Neural progenitor cell (in vitro differentiated cells): ENCODE results near the gene FSTL4. TPM values are rescaled to one million over a fixed set of nuclear protein-coding genes. Genes with fewer than 3 reads are reported as not detected.

ENCODE experiments used
- DNase-seq: peaks from one replicate; pipeline ENCODE4 v3.0.0-alpha.2; 2016; ENCODE audit warnings: low spot score
- H2AFZ ChIP-seq: fragments of 200-600 bp; sonication (generic); replicated peaks from 2 replicates; pipeline ENCODE4 v1.6.1; 2016; ENCODE audit warnings: antibody characterized with exemption
- H3F3A ChIP-seq: fragments of 200-600 bp; sonication (generic); 2 replicates; pipeline ENCODE4 v1.6.1; 2016; ENCODE audit warnings: antibody characterized with exemption, low read depth
- H3K27ac ChIP-seq: fragments of 200-600 bp; sonication (generic); 2 replicates; pipeline ENCODE4 v1.5.1; 2016; ENCODE audit warnings: mild to moderate bottlenecking
- H3K27me3 ChIP-seq: fragments of 200-600 bp; sonication (generic); 2 replicates; pipeline ENCODE4 v1.6.1; 2016; ENCODE audit warnings: mild to moderate bottlenecking, moderate library complexity
- H3K36me3 ChIP-seq: fragments of 200-600 bp; sonication (generic); 2 replicates; pipeline ENCODE4 v1.5.1; 2016
- H3K4me1 ChIP-seq: fragments of 200-600 bp; sonication (generic); 2 replicates; pipeline ENCODE4 v1.6.1; 2016; ENCODE audit warnings: mixed run types
- H3K4me2 ChIP-seq: fragments of 200-600 bp; sonication (generic); 2 replicates; pipeline ENCODE4 v1.6.1; 2016
- H3K4me3 ChIP-seq: fragments of 200-600 bp; sonication (generic); 2 replicates; pipeline ENCODE4 v1.5.1; 2016
- H3K79me2 ChIP-seq: fragments of 200-600 bp; sonication (generic); 2 replicates; pipeline ENCODE4 v1.6.1; 2016; ENCODE audit warnings: low read depth
- H3K9ac ChIP-seq: fragments of 200-600 bp; sonication (generic); 2 replicates; pipeline ENCODE4 v1.6.1; 2016
- H3K9me3 ChIP-seq: fragments of 200-600 bp; sonication (generic); 2 replicates; pipeline ENCODE4 v1.5.1; 2016; ENCODE audit warnings: low read depth
- H4K20me1 ChIP-seq: fragments of 200-600 bp; sonication (generic); 2 replicates; pipeline ENCODE4 v1.6.1; 2016; ENCODE audit warnings: low read depth
- H3K27ac Mint-ChIP-seq: 3 replicates; pipeline ENCODE4 v1.8.0; 2021; ENCODE audit warnings: mixed read lengths
- H3K27me3 Mint-ChIP-seq: 2 replicates; pipeline ENCODE4 v1.8.0; 2022; ENCODE audit warnings: low read depth, mild to moderate bottlenecking, inconsistent platforms, moderate library complexity, mixed read lengths; ENCODE audit not compliant: insufficient read depth
- H3K36me3 Mint-ChIP-seq: 3 replicates; pipeline ENCODE4 v1.8.0; 2021; ENCODE audit warnings: mixed read lengths
- H3K4me1 Mint-ChIP-seq: 3 replicates; pipeline ENCODE4 v1.8.0; 2021; ENCODE audit warnings: mixed read lengths
- H3K4me3 Mint-ChIP-seq: 3 replicates; pipeline ENCODE4 v1.8.0; 2021; ENCODE audit warnings: mild to moderate bottlenecking, moderate library complexity, mixed read lengths
- H3K9me3 Mint-ChIP-seq: 3 replicates; pipeline ENCODE4 v1.8.0; 2020; ENCODE audit warnings: mixed read lengths
- EZH2 ChIP-seq: fragments of 200-600 bp; sonication (generic); IDR thresholded peaks from 2 replicates; pipeline ENCODE4 v1.6.1; 2017; ENCODE audit warnings: antibody characterized with exemption, mild to moderate bottlenecking, moderate library complexity
- EZH2phosphoT487 ChIP-seq: fragments of 200-600 bp; sonication (generic); IDR thresholded peaks from 2 replicates; pipeline ENCODE4 v1.6.1; 2017; ENCODE audit warnings: antibody characterized with exemption
- total RNA-seq: library from RNA; depleted of rRNA; stranded (reverse); fragments of >200 nt; gene quantifications from 2 replicates; pipeline ENCODE4 v1.2.3, GENCODE V29; 2015; ENCODE audit warnings: low replicate concordance
- TF ChIP-seq, protein P1 (sequence below): fragments of 200-600 bp; sonication (generic); IDR thresholded peaks from 2 replicates; pipeline ENCODE4 v1.5.1; 2017; ENCODE audit warnings: antibody characterized with exemption, mild to moderate bottlenecking

FSTL4 gene
- total RNA-seq, 1 donor from 2014 or later = 0.95 TPM

- H4K20me1 ChIP-seq = no peaks in the 10 kb centered on the region
- TF ChIP-seq, protein P1, sequence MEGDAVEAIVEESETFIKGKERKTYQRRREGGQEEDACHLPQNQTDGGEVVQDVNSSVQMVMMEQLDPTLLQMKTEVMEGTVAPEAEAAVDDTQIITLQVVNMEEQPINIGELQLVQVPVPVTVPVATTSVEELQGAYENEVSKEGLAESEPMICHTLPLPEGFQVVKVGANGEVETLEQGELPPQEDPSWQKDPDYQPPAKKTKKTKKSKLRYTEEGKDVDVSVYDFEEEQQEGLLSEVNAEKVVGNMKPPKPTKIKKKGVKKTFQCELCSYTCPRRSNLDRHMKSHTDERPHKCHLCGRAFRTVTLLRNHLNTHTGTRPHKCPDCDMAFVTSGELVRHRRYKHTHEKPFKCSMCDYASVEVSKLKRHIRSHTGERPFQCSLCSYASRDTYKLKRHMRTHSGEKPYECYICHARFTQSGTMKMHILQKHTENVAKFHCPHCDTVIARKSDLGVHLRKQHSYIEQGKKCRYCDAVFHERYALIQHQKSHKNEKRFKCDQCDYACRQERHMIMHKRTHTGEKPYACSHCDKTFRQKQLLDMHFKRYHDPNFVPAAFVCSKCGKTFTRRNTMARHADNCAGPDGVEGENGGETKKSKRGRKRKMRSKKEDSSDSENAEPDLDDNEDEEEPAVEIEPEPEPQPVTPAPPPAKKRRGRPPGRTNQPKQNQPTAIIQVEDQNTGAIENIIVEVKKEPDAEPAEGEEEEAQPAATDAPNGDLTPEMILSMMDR = no peak
- TF ChIP-seq EZH2phosphoT487 (no peak), EZH2 (no peak)
- Mint-ChIP-seq H3K27me3 (peaks cover 9% of the 10 kb centered on the region), H3K4me3 (no peak overlapping the region), H3K4me1 (peaks cover 31% of the 10 kb centered on the region), H3K27ac (no peak overlapping the region), H3K9me3 (peaks cover 5% of the 10 kb centered on the region), H3K36me3 (no peaks in the 10 kb centered on the region)
- H3K9ac ChIP-seq = no peak overlapping the region
- H3K27me3 ChIP-seq = no peaks in the 10 kb centered on the region
- no peaks in the 10 kb centered on the region for H3K9me3 ChIP-seq
- H3K79me2 ChIP-seq = no peaks in the 10 kb centered on the region
- peaks cover 22% of the 10 kb centered on the region for H3K4me1 ChIP-seq
- no peak overlapping the region for H2AFZ ChIP-seq
- no peaks in the 10 kb centered on the region for H3F3A ChIP-seq
- peak; percentile 28 for DNase-seq
- H3K4me3 ChIP-seq = no peak overlapping the region
- H3K27ac ChIP-seq = no peak overlapping the region
- H3K36me3 ChIP-seq = no peaks in the 10 kb centered on the region
- peak overlapping the region; percentile 33 for H3K4me2 ChIP-seq
Measured at GRCh38 chr5:133273661-133274596, 338.4 kb downstream of the FSTL4 start.

DNA sequence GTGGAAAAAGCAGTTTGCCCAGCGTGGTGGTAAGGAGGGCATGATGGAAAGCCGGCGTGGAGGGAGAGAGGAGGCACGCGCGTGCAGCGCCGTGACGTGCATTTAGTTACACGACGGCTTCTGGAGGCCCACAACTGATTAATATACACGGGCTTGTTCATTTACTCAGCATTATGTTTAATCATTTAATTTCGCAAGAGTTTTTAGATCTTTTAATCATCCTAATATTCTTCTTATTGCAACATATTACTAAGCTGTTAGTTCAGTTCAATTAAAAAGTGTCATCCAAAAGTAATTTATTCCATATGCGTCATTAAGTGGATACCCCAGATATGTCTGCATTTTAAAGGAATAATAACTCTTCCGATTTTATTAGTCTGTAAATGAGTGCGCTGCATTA lies 340.0 kb downstream of the FSTL4 start:
- Histone ChIP-seq H3K4me3 (no peak overlapping the region), H3K27me3 (no peaks in the 10 kb centered on the region), H3K27ac (no peak overlapping the region), H3K9me3 (no peaks in the 10 kb centered on the region), H3K4me1 (peaks cover 22% of the 10 kb centered on the region), H3K79me2 (no peaks in the 10 kb centered on the region), H3K9ac (no peak overlapping the region), H2AFZ (no peak overlapping the region), H3F3A (no peaks in the 10 kb centered on the region), H4K20me1 (no peaks in the 10 kb centered on the region), H3K4me2 (no peak overlapping the region), H3K36me3 (no peaks in the 10 kb centered on the region)
- peaks cover 9% of the 10 kb centered on the region for H3K27me3 Mint-ChIP-seq
- no peaks in the 10 kb centered on the region for H3K9me3 Mint-ChIP-seq
- no peak overlapping the region for H3K4me3 Mint-ChIP-seq
- H3K36me3 Mint-ChIP-seq = no peaks in the 10 kb centered on the region
- no peak overlapping the region for H3K27ac Mint-ChIP-seq
- no peak for DNase-seq
- TF ChIP-seq, protein P1 = no peak
- no peak for TF ChIP-seq EZH2phosphoT487
- no peak for TF ChIP-seq EZH2
- H3K4me1 Mint-ChIP-seq = peaks cover 37% of the 10 kb centered on the region

GRCh38 chr5:133271606-133272005 lies 340.7 kb downstream of the FSTL4 start:
- Mint-ChIP-seq H3K27ac (no peak overlapping the region), H3K36me3 (no peaks in the 10 kb centered on the region), H3K9me3 (no peaks in the 10 kb centered on the region), H3K27me3 (peaks cover 9% of the 10 kb centered on the region), H3K4me3 (no peak overlapping the region), H3K4me1 (peaks cover 37% of the 10 kb centered on the region)
- Histone ChIP-seq H3K27ac (no peak overlapping the region), H3K27me3 (no peaks in the 10 kb centered on the region), H3K4me1 (peaks cover 22% of the 10 kb centered on the region), H4K20me1 (no peaks in the 10 kb centered on the region), H3F3A (no peaks in the 10 kb centered on the region), H3K9me3 (no peaks in the 10 kb centered on the region), H3K4me2 (no peak overlapping the region), H3K9ac (no peak overlapping the region), H3K4me3 (no peak overlapping the region), H2AFZ (no peak overlapping the region), H3K79me2 (no peaks in the 10 kb centered on the region), H3K36me3 (no peaks in the 10 kb centered on the region)
- DNase-seq = no peak
- TF ChIP-seq EZH2 (no peak), EZH2phosphoT487 (no peak)
- TF ChIP-seq, protein P1 = no peak
